ENCODE results near the gene PRSS8.
A peak's percentile ranks its signal among the peaks of the same experiment; 100 is the strongest.

PRSS8 gene

DNA sequence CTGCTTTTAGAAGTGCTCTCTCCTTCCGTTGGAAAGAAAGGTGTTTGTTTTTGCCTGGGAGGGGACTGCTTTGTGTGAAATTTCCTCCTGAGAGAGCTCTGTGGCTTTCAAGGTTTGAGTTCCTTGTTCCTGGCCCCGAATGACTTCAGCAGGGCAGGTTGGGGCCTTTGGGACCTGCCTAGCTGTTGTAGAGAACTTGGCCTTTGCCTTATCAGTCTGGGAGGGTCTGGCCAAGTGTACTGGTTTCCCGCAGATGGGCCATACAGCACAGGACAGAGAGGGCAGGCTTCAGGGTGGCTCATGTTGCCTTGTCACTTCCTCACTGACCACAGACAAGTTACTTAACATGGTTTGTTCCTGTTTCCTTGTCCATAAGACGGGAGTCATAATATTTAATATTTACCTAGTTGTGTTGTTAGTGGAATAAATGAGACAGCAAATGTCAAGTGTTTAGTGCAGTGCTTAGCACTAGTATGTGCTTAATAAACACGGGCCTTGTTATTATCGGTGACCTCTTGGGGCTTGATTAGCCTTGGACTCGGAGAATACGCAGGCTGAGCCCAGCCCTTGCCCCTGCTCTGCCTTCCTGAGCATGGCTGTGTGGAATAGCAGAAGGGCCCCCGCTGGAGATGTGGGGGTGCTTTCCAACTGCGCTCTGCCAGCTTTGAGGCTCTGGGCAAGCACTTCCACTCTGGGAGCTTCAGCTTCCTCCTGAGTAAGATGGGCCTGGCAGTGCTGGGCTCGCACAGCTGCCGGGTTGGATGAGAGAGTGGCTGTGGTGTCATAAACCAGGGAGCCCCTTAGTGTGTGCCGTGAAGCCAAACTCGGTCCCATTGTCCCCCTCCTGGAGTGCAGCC is 6.6 kb downstream of the PRSS8 start:
- DNase-seq (ENCODE audit: low read depth): no peak

DNA sequence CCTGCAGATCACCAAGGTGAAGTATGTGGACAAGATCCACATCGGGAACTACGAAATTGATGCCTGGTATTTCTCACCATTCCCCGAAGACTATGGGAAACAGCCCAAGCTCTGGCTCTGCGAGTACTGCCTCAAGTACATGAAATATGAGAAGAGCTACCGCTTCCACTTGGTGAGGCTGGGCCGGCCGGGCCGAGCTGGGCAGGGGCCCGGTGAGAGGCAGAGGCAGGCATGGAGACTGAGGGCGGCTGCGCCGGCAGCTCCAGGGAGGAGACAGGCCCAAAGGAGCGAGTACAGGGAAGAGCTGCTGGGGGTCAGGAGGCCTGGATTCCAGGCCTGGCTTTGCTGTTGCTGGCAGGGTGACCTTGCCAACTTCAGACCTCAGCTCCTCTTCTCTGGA is 8.3 kb downstream of the PRSS8 start:
- no peak for DNase-seq (ENCODE audit: low read depth)

DNA sequence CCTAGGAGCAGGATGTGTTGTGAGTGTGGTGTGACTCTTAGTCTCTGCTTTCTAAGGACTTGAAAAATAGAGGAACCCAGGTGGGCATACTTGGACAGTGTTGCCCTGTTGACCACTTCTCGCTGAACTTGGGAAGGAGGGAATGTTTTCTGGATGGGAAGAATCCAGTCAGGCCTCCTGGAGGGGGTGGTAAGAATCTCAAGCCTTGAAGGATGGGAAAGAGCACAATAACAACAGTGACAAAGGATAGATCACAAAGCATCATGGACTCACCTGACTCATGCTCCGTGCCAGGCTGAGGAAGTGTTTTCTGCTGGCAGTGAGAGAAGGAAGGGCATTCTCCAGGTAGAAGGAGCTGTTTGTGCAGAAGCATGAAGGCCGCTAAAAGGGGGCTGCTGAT is 9.7 kb downstream of the PRSS8 start:
- DNase-seq (ENCODE audit: low read depth): no peak

DNA sequence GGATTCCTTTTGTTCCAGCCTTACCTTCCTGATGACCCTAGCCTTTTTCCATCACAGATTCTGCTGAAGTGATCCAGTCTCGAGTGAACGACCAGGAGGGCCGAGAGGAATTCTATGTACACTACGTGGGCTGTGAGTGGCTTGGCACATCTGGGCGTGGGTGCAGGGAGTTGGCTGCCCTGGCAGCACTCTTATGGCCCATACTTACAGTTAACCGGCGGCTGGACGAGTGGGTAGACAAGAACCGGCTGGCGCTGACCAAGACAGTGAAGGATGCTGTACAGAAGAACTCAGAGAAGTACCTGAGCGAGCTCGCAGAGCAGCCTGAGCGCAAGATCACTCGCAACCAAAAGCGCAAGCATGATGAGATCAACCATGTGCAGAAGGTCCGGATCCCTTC is 15.4 kb downstream of the PRSS8 start:
- DNase-seq (ENCODE audit: low read depth): no peak

DNA sequence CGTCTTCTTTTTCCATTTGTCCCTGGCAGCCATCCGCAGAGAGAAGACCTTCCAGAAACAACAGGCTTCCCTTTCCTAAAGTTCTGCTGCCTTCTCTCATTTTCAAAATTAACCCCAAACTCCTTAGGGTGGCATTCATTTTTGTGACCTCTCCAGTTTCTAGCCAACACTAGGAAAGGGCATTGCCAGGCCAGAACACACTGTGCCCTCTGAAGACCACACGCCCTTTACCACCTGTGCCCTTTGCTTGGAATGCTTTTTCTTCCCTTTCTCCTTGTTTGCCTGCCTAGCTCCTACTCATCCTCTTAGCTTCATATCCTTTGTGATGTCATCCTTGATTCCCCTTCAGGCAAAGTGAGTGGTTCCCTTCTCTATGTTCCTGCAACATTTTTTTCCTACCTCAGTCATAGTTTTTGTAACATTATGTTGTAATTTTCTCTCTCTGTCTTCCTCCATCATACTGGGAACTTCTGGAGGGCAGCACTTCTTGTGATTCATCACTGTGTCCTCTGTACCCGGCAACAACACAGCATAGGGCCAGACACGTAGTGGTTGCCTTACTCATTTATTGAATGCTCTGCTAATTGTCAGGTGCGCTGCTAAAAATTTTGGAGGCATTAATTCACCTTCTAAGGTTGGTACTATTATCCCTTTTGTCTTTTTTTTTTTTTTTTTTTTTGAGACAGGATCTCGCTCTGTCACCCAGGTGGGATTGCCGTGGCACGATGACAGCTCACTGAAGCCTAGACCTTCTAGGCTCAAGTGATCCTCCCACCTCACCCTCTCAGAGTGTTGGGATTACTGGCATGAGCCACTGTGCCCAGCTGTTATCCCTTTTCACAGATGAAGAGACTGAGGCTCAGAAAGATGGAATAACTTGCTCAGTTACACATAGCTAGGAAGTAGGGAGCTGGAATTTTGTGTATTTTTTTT is 17.0 kb downstream of the PRSS8 start:
- no peak for DNase-seq (ENCODE audit: low read depth)

DNA sequence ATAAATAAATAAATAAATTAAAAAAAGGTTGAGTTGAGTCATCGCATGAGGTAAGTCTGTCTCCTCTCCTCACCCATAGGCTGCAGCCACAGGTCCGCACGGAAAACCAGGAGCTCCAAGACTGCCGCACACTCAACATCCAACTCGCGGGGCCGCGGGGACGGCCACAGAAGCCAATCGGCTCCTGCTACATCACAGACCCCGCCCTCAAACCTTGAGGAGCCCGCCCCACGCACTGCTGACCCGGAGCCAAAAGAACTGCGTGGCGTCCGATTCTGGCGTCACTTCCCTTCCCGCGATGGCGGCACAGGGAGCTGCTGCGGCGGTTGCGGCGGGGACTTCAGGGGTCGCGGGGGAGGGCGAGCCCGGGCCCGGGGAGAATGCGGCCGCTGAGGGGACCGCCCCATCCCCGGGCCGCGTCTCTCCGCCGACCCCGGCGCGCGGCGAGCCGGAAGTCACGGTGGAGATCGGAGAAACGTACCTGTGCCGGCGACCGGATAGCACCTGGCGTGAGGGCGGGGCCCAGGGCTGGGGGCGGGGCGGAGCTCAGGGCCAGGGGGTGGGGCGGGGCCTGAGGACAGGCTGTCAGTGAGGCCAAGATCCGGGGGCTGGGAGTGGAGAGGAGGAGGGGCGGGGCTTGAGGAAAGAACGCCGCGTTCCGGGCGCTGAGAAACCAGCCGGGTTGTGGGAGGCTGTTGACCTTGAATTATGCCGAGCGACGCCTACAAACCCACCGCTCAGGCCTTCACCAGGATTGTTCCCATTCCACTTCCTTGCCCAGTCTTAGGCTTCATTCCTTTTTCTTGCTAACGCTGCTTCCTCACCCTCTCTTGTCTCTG is 17.9 kb downstream of the PRSS8 start, which contains the start of gene KAT8:
Gene KAT8 (plus strand): TSS at position 281 of the 839 bp plus-strand sequence. CDS start 18 bp downstream, at position 299.
- DNase-seq (ENCODE audit: low read depth): peak; percentile 95

DNA sequence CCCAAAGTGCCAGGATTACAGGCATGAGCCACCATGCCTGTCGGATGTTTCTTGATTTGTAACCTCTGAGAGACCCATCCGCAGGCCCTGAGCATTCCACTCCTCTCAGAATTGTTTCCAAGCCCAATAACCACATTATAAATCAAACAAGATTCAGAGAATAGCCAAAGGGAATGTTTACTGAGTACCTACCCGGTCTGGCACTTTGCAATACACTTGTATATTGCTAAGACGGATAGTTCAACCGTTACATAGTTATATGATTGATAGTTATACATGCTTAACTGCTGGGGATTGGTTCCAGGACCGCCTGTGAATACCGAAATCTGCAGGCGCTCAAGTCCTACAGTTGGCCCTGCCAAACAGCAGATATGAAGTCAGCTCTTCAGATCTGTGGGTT is 21.1 kb downstream of the PRSS8 start:
- DNase-seq (ENCODE audit: low read depth): no peak

DNA sequence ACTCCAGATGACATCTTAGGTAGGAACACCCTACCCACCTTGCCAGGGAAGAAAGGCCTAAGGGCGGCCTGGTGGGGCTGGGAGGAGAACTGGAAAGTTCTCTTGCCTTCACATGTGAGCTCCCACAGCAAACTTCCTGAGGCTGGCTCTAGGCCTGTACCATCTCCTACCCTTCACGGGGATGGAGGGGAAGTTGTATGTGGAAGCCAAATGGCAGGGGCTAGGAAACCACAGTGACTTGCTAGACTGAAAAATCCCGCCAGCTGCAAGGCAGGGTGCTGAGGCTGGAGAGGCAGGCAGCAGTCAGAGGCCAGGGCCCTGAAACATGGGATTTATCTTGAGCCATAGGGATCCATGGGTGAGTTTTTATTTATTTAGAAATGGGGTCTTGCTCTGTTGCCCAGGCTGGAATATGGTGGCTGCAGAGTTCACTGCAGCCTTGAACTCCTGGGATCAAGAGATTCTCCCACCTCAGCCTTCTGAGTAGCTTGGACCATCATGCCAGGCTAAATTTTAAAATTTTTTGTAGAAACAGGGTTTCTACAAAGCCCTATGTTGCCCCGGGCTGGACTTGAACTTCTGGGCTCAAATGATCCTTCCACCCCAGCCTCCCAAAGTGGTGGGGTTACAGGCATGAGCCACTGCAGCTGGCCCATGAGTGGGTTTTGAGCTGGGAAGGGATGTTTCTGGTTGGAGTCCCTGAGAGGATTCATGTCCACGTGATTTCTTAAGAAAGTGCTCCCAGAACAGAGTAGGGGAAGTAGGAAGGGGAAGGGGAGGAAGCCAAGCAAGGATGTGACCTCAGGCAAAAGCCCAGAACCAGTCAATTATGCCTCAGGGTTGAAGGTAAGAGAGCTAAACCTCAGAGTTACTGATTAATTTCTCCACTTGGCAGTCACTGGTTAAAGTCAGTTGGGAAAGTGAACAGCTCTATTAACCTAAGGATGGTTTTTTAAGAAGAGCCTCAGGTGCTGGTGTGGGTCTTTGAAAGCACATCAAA is 22.1 kb downstream of the PRSS8 start:
- DNase-seq (ENCODE audit: low read depth): no peak

DNA sequence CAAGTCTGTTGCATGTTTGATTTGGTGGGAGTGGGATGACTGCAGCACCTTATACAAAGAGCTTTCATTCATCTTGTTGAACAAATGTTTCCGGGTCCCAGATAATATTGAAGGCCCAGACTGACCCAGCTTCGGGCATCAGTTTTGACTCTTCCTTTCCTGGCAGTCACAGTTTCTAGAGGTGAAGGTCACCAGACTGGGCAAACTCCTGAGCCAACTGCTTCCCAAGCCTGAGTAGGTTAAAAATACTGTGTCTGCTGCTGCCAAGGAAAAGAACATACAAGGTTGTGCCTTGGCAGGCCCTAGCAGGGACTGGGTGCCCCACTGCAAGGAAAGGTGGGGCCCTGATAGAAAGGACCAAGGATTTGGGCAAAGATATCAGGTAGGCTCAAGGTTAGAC is 22.8 kb downstream of the PRSS8 start:
- DNase-seq (ENCODE audit: low read depth): no peak

DNA sequence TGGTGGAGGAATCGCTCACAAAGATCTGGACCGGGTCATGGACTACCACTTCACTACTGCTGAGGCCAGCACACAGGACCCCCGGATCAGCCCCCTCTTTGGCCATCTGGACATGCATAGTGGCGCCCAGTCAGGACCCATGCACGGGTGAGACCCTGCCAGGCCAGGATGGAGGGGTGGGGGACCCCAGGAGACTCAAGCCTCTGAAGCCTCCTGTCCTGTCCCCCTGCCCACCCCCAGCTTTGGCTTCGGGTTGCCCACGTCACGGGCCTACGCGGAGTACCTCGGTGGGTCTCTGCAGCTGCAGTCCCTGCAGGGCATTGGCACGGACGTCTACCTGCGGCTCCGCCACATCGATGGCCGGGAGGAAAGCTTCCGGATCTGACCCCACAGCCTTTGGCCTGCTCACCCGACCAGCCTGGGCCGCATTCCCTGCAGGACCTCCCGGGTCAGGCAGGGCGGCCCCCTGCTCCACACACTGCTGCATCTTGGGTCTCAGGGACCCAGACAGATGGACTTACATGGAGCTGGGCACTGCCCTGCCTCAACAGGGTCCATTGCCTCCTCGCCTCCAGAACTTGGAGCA is 23.6 kb downstream of the PRSS8 start:
- DNase-seq (ENCODE audit: low read depth): no peak

DNA sequence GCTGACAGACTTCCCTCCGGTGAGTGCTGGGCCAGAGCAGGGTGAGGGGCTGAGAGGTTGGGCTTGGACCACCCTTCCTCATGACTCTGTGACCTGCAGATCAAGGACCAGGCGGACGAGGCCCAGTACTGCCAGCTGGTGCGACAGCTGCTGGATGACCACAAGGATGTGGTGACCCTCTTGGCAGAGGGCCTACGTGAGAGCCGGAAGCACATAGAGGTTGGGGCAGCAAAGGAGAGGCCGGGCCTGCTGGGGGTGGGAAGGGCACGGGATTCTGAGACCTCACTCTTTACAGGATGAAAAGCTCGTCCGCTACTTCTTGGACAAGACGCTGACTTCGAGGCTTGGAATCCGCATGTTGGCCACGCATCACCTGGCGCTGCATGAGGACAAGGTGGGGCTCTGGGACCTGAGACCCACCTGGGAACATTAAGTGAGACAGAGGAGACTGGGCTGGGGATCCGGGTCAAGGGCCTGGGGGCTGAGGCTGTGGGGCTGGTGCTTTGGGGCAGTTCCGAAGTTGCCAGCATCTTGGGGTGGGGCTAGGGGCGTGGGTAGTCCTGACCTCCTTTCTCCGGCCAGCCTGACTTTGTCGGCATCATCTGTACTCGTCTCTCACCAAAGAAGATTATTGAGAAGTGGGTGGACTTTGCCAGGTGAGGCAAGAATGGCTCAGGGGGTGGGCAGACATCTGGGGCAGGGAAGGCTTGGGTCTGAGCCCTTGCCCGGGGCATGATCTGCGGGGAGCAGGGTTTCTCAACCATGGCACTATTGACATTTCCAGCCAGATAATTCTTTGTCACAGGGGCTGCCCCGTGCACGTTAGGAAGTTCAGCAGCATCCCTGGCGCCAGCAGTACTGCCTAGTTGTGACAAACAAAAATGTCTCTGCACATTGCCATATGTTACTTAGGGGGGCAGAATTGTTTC is 25.2 kb downstream of the PRSS8 start:
- DNase-seq (ENCODE audit: low read depth): no peak

DNA sequence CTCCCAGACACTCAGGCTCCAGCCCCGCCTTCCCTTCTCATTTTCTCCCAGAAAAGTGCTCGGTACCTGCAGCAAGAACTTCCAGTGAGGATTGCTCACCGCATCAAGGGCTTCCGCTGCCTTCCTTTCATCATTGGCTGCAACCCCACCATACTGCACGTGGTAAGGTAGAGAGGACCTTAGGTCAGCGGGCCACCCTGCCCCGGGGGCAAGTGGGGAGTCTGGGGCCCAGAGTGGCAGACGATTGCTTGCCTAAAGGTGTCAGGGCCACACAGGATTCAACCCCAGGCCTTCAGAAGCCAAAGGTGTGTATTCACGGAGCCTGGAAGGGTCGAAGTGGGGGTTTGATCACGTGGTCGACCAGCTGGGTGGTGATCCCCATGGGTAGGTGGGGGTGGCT is 25.9 kb downstream of the PRSS8 start:
- DNase-seq (ENCODE audit: low read depth): no peak

DNA sequence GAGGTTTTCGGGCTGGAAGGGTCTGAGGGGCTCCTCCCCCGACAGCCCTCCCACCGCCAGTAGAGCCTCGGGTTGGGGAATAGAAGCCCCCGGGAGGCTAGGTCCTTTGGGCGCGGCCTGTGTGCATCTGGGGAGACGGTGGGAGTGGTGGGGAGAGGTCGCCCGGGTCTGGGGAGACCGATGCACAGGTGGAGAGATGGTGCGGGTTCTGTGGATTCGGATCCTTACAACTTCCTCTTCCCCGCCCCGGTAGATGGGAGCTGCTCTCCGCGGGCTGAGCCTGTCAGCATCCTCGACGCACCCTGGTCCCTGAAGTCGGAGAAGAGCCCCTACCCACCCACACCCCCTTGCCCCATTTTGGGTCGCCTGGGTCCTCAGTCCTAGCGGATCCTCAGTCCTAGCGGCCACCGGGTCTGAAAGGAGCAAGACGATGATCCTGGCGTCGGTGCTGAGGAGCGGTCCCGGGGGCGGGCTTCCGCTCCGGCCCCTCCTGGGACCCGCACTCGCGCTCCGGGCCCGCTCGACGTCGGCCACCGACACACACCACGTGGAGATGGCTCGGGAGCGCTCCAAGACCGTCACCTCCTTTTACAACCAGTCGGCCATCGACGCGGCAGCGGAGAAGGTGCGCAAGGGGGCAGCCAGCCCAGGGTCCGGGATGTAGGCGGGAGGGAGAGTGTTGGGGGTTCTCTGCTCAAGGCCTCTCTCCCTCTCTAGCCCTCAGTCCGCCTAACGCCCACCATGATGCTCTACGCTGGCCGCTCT is 26.6 kb downstream of the PRSS8 start:
- DNase-seq (ENCODE audit: low read depth): no peak

DNA sequence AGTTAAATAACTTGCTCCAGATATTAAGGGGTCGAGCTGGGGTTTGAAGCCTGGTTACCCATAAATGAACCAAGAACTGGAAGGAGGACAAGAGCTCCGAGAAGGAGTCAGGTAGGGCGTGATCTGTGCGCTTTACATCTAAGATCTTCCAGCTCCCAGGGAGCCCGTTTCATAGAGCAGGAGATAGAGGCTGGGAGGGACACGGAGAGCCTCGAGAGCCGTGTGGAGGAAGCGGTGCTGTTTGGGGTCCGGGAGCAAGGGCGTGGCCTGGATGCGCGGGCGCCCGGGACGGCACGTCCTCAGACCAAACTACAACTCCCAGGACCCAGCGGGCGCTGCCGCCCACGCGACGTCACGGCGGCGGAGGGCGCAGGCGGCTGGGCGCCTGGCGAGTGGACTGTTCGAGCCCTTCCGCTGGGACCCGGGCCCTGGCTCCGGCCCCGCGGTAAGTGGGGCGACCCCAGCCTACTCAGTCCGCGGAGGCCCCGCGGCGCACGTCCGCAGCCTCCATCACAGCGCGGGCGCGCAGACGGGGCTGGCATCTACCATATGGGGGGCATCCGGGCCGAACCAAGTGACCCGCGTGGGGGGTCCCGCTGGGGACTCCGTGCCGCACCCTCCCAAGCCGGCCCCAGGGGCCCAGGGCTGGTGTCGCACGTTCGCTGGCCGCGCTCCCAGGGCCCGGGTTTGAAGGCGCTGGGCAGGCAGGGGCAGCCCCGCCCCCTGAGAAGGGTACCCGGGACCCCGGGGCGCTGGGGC is 27.3 kb downstream of the PRSS8 start, which contains the start of gene BCKDK:
Gene BCKDK (plus strand): TSS at position 352 of the 759 bp plus-strand sequence. CDS start 838 bp downstream, outside the sequence.
- DNase-seq (ENCODE audit: low read depth): peak; percentile 71

DNA sequence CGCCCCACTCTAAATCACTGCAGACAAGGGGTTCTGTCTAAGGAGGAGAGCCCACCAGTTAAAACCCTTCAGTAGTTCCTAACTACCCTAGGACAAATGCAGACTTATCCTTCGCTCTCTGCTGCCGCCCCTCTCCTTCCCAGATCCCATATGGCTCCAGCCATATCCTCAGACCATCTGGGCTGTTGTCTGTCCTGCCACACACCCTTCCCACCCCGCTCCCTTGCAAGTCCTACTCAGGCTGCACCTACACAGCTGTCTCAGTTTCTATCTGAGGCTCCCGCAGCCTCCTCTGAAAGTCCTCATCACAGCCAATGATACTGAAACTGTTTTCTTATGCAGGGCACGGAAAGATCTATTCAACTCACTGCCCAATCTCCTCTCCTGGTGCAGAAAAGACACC is 28.1 kb downstream of the PRSS8 start:
- no peak for DNase-seq (ENCODE audit: low read depth)

DNA sequence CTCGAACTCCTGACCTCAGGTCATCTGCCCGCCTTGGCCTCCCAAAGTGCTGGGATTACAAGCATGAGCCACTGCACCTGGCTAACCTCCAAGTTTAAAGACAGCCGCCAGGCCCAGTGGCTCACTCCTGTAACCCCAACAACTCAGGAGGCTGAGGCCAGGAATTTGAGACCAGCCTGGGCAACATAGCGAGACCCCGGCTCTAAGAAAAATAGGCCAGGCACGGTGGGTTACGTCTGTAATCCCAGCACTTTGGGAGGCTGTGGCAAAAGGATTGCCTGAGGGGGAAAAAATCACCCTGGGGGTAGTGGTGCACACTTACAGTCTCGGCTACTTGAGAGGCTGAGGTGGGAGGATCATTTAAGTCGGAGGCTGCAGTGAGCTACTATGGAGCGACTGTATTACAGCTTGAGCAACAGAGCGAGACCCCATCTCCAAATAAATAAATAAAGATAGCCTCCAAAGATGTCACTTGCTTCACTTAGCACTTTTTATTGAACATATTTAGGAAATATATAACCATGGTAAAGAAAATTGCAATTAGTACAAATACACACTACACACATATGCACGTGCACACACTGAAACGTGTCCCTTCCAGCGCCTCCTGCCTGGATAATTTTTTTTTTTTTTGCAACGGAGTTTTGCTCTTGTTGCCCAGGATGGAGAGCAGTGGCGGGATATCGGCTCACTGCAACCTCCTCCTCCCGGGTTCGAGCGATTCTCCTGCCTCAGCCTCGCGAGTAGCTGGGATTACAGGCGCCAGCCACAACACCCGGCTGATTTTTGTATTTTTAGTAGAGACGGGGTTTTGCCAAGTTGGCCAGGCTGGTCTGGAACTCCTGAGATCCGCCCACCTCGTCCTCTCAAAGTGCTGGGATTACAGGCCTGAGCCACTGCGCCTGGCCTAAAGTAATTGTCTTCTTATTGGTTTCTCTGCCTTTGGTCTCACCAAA is 28.7 kb downstream of the PRSS8 start:
- DNase-seq (ENCODE audit: low read depth): no peak
